ENCODE measurements around the gene MYLIP.

DNA sequence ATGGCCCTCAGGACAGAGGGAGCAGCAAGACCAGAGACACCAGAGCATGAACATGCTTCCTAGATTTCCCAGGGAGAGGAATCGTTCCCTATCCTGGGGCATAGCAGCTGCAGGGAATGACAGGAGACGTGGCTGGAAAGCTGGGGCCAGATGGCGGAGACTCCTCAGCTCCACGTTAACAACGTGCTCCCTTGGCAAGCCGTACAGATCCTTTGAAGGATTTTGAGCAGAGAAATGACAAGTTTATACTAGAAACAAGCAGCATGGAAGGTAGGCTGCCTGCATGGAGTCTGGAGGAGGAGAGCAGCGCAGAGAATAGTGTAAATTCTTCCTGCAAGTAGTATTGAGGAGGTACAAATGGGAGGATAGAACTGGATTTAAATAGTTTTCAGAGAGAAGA lies 11.7 kb downstream of the MYLIP start:
- TF ChIP-seq, protein P1, sequence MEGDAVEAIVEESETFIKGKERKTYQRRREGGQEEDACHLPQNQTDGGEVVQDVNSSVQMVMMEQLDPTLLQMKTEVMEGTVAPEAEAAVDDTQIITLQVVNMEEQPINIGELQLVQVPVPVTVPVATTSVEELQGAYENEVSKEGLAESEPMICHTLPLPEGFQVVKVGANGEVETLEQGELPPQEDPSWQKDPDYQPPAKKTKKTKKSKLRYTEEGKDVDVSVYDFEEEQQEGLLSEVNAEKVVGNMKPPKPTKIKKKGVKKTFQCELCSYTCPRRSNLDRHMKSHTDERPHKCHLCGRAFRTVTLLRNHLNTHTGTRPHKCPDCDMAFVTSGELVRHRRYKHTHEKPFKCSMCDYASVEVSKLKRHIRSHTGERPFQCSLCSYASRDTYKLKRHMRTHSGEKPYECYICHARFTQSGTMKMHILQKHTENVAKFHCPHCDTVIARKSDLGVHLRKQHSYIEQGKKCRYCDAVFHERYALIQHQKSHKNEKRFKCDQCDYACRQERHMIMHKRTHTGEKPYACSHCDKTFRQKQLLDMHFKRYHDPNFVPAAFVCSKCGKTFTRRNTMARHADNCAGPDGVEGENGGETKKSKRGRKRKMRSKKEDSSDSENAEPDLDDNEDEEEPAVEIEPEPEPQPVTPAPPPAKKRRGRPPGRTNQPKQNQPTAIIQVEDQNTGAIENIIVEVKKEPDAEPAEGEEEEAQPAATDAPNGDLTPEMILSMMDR (IDR thresholded peaks at IDR 0.05): no peak
- TF ChIP-seq EP300 (IDR thresholded peaks at IDR 0.05) (no peak), POLR2A (IDR thresholded peaks at IDR 0.05) (no peak), POLR2AphosphoS5 (IDR thresholded peaks at IDR 0.05) (no peak)
